Activated CD8-positive, alpha-beta T cell treated with anti-CD3 and anti-CD28 coated beads, Interleukin-2, amount 10 ng/mL, durations not matched to agents 7 days and 5 days (primary cell): Measurements from ENCODE around the gene PNKD. TPM values are rescaled to one million over a fixed set of nuclear protein-coding genes. Genes with fewer than 3 reads are reported as not detected.

ENCODE experiments used
- ATAC-seq: fragments of 150-1000 bp; cut with Tn5 transposase; one replicate; pipeline ENCODE4 v1.10.0; 2021; ENCODE audit warnings: moderate library complexity
- CTCF ChIA-PET: fragments of 350-600 bp; sonication (Branson Sonifier 250); formaldehyde crosslinking; loops from one replicate; lab custom pipeline; 2021; ENCODE audit warnings: antibody characterized with exemption; lab: Charles Lee
- POLR2A ChIA-PET: fragments of 350-600 bp; sonication (Branson Sonifier 250); formaldehyde crosslinking; loops from one replicate; lab custom pipeline; 2021; ENCODE audit warnings: antibody characterized with exemption; lab: Charles Lee
- DNase-seq: peaks from one replicate; pipeline ENCODE4 v3.0.0-alpha.2; 2020
- H3K27ac Mint-ChIP-seq: one replicate; pipeline ENCODE4 v1.8.0; 2021; ENCODE audit warnings: mild to moderate bottlenecking, mixed read lengths
- H3K27me3 Mint-ChIP-seq: one replicate; pipeline ENCODE4 v1.8.0; 2021; ENCODE audit warnings: low read depth, mixed read lengths
- H3K36me3 Mint-ChIP-seq: one replicate; pipeline ENCODE4 v1.8.0; 2021; ENCODE audit warnings: low read depth, mixed read lengths
- H3K4me1 Mint-ChIP-seq: one replicate; pipeline ENCODE4 v1.8.0; 2021; ENCODE audit warnings: low read depth, mixed read lengths
- H3K4me3 Mint-ChIP-seq: one replicate; pipeline ENCODE4 v1.8.0; 2021; ENCODE audit warnings: mild to moderate bottlenecking, mixed read lengths
- H3K9me3 Mint-ChIP-seq: one replicate; pipeline ENCODE4 v1.8.0; 2022; ENCODE audit warnings: mixed read lengths; ENCODE audit not compliant: insufficient read depth
- total RNA-seq, 2 experiments: library from RNA; stranded (reverse); gene quantifications; one replicate each; pipeline ENCODE4 v1.2.3, GENCODE V29; 2021

PNKD gene
- total RNA-seq, 2 experiments from 2014 or later: 36.7 to 37.6 TPM

DNA sequence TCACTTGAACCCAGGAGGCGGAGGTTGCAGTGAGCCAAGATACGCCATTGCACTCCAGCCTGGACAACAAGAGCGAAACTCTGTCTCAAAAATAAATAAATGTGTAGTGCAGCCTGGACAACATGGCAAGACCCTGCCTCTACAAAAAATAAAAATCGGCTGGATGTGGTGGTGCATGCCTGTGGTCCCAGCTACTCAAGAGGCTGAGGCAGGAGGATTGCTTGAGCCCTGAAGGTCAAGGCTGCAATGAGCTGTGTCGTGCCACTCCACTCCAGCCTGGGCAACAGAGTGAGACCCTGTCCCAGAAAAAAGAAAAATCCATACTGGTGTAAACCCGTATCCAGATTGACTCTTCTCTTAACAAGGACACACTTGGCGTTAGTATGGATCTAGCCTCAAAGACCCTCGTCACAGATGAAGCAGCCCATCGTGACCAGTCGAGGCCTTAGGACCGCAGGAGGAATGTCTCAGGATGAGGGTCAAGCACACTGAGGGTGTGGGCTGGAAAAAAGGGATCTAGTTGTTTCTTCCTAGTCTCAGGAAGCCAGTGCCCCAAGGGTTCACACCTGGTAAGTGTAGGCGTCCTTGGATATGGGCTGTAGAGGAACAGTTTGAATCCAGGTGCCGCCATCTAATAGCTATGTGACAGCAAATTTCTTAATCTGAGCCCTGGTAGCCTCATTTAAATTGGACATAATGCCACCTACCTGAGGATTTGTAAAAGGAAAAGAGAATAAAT is 13.5 kb upstream of the PNKD start:
- Mint-ChIP-seq H3K9me3 (no peaks in the 10 kb centered on the region), H3K27ac (peak overlapping the region; percentile 88), H3K27me3 (no peaks in the 10 kb centered on the region), H3K36me3 (peaks cover 53% of the 10 kb centered on the region), H3K4me1 (peaks cover 22% of the 10 kb centered on the region), H3K4me3 (no peak overlapping the region)
- ATAC-seq: no peak
- ChIA-PET POLR2A (interaction anchor here (0.7 to 1.9 kb wide), 8 partner anchors 9 to 48 kb away, joined by 3 to 7 read pairs (median 4); partner anchors contain the start of genes AAMP and PNKD), CTCF (interaction anchor here (0.6 to 3.1 kb wide), 31 partner anchors 10 to 415 kb away, joined by 3 to 43 read pairs (median 5); partner anchors contain the start of genes AAMP, ARPC2, PNKD and RNF25)
- DNase-seq: no peak

DNA sequence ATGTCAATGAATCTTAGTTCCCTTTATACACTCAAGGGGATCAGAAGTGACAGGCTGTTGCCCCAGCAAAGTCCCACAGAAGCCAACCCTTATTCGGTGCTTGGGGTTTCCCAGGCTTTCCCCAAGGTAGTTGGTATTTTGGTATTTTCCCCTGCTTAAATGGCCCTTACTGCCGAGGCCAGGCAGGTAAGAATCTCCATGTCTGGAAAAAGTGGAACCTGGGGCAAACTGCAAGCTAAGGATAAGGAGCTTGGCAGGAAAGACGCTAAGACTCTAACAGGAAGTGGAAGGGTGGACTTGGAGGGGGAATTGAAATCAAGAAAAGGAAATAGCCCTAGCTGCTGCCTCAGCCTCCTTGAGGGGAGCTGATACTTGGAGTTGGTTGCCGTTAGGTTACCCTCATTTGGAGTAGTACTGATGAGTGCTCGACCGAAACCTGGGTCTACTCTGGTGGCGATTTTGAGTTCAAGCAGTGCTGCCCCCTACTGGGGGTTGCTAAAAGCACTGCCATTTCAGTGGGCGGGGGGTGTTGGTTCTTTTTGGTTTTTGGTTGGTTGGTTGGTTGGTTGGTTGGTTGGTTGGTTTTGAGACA is 12.8 kb upstream of the PNKD start:
- Mint-ChIP-seq H3K27me3 (no peaks in the 10 kb centered on the region), H3K4me3 (peak overlapping the region; percentile 50), H3K36me3 (peaks cover 46% of the 10 kb centered on the region), H3K4me1 (peaks cover 22% of the 10 kb centered on the region), H3K27ac (peak overlapping the region; percentile 88), H3K9me3 (no peaks in the 10 kb centered on the region)
- DNase-seq: peak; percentile 76
- CTCF ChIA-PET: interaction anchor here (0.6 to 2.9 kb wide), 30 partner anchors 10 to 414 kb away, joined by 3 to 43 read pairs (median 4); partner anchors contain the start of genes AAMP, ARPC2, PNKD and RNF25
- POLR2A ChIA-PET: interaction anchor here (0.8 to 1.9 kb wide), 7 partner anchors 10 to 35 kb away, joined by 3 to 7 read pairs (median 4); partner anchors contain the start of genes AAMP and PNKD
- ATAC-seq: peak; percentile 61

DNA sequence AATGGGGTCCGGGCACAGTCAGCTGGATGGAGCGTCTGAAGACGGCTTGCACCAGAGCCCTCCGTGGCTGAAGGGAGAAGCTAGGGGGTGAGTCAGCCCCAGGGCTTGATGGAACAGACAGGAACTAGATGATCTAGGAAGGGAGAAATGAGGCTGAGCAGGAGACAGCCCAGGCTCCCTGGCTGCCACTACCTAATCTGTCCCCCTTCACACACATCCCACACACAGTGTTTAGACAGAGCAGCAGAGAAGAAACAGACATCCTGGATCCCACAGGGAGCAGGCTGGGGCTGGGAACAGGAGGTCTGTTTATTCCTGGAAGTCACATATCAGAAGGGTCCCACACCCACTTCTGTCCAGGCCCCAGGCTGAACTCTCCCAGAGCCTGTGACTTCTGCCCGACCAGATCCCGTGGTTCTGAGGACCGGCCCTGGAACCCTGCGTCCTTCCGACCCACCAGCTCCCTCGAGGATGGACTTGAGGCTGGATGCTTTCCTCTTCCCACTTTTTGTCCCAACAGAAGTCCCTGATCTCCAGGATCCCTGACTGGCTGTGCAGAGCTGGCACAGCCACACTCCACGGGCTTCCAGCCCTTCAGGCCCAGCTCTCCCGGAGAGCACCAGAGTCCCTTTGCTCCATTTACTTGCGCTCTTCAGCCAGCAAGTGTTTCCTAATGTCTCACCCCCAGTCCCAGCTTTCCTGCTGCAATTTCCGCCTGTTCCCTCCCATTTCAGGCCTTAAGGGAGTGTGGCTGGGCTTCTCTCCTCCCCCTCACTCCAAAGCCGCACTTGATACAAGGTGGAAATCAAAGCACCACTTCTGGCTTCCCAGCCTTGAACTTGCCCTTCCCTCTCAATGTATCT is 11.0 kb upstream of the PNKD start:
- no peak for DNase-seq
- no peak for ATAC-seq
- Mint-ChIP-seq H3K27ac (peak overlapping the region; percentile 47), H3K9me3 (no peaks in the 10 kb centered on the region), H3K4me3 (no peak overlapping the region), H3K4me1 (peaks cover 30% of the 10 kb centered on the region), H3K27me3 (no peaks in the 10 kb centered on the region), H3K36me3 (peaks cover 36% of the 10 kb centered on the region)
- ChIA-PET POLR2A (interaction anchor here (0.6 kb wide), 1 partner anchor 366 kb away, joined by 4 read pairs; no protein-coding TSS in a partner anchor), CTCF (interaction anchor here (0.8 to 2.9 kb wide), 3 partner anchors 11 to 33 kb away, joined by 3 to 43 read pairs (median 4); partner anchors contain the start of genes AAMP and PNKD)

DNA sequence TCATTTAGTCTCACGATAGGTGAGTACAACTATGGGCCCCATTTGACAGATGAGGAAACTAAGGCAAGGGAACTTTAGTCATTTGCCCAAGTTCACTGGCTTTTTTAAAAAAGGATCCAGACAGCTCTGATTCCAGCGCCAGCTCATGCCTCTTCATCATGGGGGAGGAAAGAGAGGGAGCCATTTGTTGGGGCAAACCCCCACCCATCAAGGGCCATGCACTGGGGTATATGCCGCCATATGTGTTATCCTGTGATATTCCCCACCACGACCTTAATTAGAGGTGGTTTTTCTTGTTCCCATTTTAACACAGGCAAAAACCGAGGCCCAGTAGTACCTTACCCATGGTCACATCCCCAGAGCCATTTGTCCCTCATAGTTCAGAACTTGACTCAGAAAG is 10.2 kb upstream of the PNKD start:
- H3K36me3 Mint-ChIP-seq: peaks cover 29% of the 10 kb centered on the region
- H3K4me3 Mint-ChIP-seq: no peak overlapping the region
- DNase-seq (no peak), ATAC-seq (no peak)
- no peaks in the 10 kb centered on the region for H3K9me3 Mint-ChIP-seq
- CTCF ChIA-PET: interaction anchor here (1.7 kb wide), 1 partner anchor 10 kb away, joined by 5 read pairs; the partner anchor contains the start of genes AAMP and PNKD
- peak overlapping the region; percentile 22 for H3K27ac Mint-ChIP-seq
- no peaks in the 10 kb centered on the region for H3K27me3 Mint-ChIP-seq
- peaks cover 33% of the 10 kb centered on the region for H3K4me1 Mint-ChIP-seq
- POLR2A ChIA-PET: interaction anchor here (0.6 kb wide), 1 partner anchor 365 kb away, joined by 4 read pairs; no protein-coding TSS in a partner anchor

DNA sequence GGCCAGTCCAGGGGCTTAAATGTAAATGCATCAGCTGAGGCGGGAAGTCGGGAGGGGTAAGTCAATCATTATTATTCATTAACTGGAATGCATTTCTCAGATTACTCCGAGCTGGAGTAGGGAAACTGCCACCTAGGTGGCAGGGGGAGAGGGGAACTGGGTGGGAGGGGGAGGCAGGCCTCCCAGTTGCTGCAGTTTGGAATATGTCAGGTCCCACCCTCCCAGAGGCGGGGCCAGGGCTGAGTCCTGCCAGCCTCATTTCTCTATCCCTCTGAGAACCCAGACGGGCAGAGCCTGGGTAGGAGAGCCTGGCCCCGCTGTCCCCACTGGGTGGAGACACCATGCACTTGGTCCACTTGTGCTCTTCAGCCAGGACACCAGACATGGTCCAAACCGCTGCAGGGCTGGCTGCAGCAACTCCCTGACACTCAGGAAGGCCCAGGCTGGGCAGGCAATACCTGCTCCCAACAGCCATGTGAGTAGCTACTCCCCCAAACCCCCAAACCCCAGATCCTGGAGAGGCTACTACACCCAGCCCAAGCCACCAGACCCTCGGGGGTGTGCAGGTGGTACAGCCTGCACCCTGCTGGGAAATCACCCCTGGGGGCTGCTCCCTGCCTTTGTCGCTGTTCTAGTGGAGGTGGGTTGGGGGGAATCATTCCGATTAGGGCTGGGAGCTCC is 9.4 kb upstream of the PNKD start, which contains the start of gene GPBAR1:
Gene GPBAR1, plus strand, starts transcription at position 274 of the 681 bp plus-strand sequence. CDS start 1,710 bp downstream, outside the sequence.
- Mint-ChIP-seq H3K4me3 (no peak within 1 kb of the TSS), H3K36me3 (peaks cover 23% of the 10 kb centered on the region), H3K9me3 (no peaks in the 10 kb centered on the region), H3K27ac (peak within 1 kb of the TSS; percentile 63), H3K27me3 (no peaks in the 10 kb centered on the region), H3K4me1 (peaks cover 32% of the 10 kb centered on the region)
- no peak for DNase-seq
- ChIA-PET POLR2A (interaction anchor here (0.7 kb wide), 1 partner anchor 40 kb away, joined by 4 read pairs; no protein-coding TSS in a partner anchor), CTCF (interaction anchor here (1.7 kb wide), 1 partner anchor 9 kb away, joined by 5 read pairs; the partner anchor contains the start of genes AAMP and PNKD)
- no peak for ATAC-seq

DNA sequence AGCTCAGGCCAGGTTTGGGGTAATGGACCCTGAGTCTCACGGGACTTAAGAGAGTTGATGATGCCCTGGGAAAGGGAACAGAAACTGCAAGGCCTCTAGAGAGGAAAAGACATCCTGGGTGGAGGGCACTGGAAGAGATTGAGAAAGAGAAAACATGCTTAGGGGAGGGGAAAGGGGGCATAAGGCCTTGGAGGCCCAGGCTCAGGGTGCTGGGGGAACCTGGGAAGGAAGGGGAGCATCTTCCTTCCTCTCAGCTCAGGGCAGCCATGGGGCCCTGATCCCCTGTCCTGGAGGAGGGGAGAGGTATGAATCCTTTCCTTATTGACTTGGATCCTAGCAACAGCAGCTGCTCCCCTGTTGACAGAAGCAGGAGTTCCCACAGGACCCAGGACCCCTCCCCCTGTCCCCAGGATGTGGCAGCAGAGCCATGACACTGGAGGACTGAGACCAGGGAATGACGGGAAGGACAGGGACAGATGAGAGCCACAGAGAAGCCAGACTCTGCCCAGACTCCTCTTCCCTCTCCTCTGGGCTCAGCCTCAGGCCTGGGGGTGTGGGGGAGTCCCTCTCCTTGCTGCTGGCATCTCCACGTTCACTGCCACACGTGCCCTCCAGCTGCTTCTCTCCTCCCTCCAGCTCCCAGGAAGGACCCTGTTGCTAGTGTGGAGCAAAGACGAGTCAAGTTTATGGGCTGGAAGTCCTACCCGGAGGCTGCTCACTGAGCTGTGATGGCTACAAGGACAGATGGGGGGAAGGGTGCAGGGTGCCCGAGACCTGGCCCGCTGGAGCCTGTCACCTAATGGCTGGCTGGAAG is 8.7 kb upstream of the PNKD start:
- no peak for DNase-seq
- ATAC-seq: no peak
- no peaks in the 10 kb centered on the region for H3K9me3 Mint-ChIP-seq
- H3K36me3 Mint-ChIP-seq: peaks cover 22% of the 10 kb centered on the region
- H3K4me1 Mint-ChIP-seq: peaks cover 30% of the 10 kb centered on the region
- no peak overlapping the region for H3K4me3 Mint-ChIP-seq
- peak overlapping the region; percentile 63 for H3K27ac Mint-ChIP-seq
- no peaks in the 10 kb centered on the region for H3K27me3 Mint-ChIP-seq
- ChIA-PET POLR2A (no interaction called here), CTCF (interaction anchor here (1.7 kb wide), 1 partner anchor 8 kb away, joined by 5 read pairs; the partner anchor contains the start of genes AAMP and PNKD)

DNA sequence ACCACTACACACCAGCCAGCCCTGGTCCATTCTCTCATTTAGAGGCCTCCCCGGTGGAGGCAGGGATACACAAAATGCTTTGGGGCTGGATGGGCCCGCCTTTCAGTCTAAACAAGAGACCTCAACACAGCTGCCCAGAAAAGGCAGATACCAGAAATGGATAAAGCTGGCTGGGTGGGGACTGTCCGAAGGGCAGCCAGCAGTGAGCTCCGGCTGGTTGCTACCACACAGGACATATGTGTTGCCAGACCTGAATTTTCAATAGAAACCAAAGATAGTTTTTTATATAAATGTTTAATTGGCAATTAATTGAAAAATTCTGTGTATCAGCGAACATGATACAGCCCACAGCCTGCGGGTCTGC is 8.1 kb upstream of the PNKD start:
- ATAC-seq (no peak), DNase-seq (no peak)
- peaks cover 22% of the 10 kb centered on the region for H3K36me3 Mint-ChIP-seq
- no peak overlapping the region for H3K4me3 Mint-ChIP-seq
- peak overlapping the region; percentile 11 for H3K27ac Mint-ChIP-seq
- CTCF ChIA-PET: no interaction called here
- peaks cover 30% of the 10 kb centered on the region for H3K4me1 Mint-ChIP-seq
- POLR2A ChIA-PET: no interaction called here
- H3K9me3 Mint-ChIP-seq: no peaks in the 10 kb centered on the region
- H3K27me3 Mint-ChIP-seq: no peaks in the 10 kb centered on the region

DNA sequence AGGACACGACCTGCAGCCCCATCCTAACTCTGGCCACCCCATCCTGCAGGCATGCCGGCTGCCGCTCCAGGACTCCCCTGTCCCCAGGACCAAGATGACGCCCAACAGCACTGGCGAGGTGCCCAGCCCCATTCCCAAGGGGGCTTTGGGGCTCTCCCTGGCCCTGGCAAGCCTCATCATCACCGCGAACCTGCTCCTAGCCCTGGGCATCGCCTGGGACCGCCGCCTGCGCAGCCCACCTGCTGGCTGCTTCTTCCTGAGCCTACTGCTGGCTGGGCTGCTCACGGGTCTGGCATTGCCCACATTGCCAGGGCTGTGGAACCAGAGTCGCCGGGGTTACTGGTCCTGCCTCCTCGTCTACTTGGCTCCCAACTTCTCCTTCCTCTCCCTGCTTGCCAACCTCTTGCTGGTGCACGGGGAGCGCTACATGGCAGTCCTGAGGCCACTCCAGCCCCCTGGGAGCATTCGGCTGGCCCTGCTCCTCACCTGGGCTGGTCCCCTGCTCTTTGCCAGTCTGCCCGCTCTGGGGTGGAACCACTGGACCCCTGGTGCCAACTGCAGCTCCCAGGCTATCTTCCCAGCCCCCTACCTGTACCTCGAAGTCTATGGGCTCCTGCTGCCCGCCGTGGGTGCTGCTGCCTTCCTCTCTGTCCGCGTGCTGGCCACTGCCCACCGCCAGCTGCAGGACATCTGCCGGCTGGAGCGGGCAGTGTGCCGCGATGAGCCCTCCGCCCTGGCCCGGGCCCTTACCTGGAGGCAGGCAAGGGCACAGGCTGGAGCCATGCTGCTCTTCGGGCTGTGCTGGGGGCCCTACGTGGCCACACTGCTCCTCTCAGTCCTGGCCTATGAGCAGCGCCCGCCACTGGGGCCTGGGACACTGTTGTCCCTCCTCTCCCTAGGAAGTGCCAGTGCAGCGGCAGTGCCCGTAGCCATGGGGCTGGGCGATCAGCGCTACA is 7.4 kb upstream of the PNKD start:
- CTCF ChIA-PET: interaction anchor here (1.2 kb wide), 1 partner anchor 77 kb away, joined by 3 read pairs; no protein-coding TSS in a partner anchor
- Mint-ChIP-seq H3K4me3 (no peak overlapping the region), H3K27ac (no peak overlapping the region), H3K9me3 (no peaks in the 10 kb centered on the region), H3K36me3 (peaks cover 23% of the 10 kb centered on the region), H3K4me1 (peaks cover 30% of the 10 kb centered on the region), H3K27me3 (no peaks in the 10 kb centered on the region)
- no peak for DNase-seq
- ATAC-seq: no peak
- POLR2A ChIA-PET: no interaction called here

DNA sequence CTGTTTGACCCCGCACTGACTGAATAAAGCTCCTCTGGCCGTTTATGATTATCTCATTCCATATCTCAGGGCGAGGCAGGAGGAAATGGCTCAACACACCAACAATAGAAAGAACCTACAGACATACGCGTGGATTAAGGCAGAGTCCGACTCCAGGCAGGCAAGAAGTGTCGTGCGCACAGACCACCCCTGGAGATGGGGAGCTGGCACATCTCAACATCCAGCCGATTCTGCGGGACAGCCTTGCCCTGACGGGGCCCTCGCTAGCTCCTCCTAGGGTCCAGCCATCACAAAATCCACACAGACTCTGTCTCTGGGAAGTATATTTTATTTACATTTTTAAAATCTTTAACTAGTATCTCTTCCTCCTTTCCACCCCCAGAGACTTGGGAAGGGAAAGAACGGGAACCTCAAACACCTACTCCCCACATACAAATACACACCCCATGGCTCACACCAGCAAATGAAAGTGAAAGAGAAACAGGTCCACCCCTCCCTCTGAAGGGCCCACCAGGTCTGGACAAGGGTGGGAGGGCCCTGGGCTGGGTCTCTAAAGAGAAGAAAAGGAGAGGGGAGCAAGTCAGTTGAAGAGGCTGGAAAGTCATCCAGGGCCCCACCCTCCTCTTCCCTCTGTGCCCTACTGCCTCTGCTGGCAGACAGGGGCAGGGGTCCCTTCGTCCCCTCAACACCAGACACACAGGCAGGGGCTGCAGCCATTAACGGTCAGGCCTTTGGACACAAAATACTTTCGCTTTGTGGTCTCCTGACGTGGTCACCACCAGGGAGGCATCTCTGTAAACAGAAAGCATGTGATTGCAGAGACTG is 6.3 kb upstream of the PNKD start:
- POLR2A ChIA-PET: no interaction called here
- CTCF ChIA-PET: interaction anchor here (1.2 kb wide), 1 partner anchor 79 kb away, joined by 3 read pairs; no protein-coding TSS in a partner anchor
- Mint-ChIP-seq H3K9me3 (no peaks in the 10 kb centered on the region), H3K4me3 (no peak overlapping the region), H3K27ac (peak overlapping the region; percentile 53), H3K27me3 (no peaks in the 10 kb centered on the region), H3K4me1 (peaks cover 24% of the 10 kb centered on the region), H3K36me3 (peaks cover 22% of the 10 kb centered on the region)
- DNase-seq (peak; percentile 35), ATAC-seq (peak; percentile 34)
